Loucy (cell line): ENCODE measurements around the gene BTBD3.

Experiments
- H2AFZ ChIP-seq: fragments of 200-600 bp; sonication (generic); 2 replicates; pipeline ENCODE4 v1.6.0; 2016; ENCODE audit warnings: antibody characterized with exemption, mild to moderate bottlenecking, low read length, moderate library complexity
- H3F3A ChIP-seq: fragments of 200-600 bp; 2 replicates; pipeline ENCODE4 v1.6.0; 2016; ENCODE audit warnings: antibody characterized with exemption, low read depth, mild to moderate bottlenecking
- H3K27me3 ChIP-seq: fragments of 200-600 bp; sonication (generic); 2 replicates; pipeline ENCODE4 v1.6.1; 2014; ENCODE audit warnings: low read length, mild to moderate bottlenecking; ENCODE audit not compliant: insufficient read depth, poor library complexity, severe bottlenecking
- H3K36me3 ChIP-seq: fragments of 200-600 bp; sonication (generic); 2 replicates; pipeline ENCODE4 v1.6.1; 2016; ENCODE audit warnings: low read length; ENCODE audit not compliant: insufficient read depth
- H3K4me1 ChIP-seq: fragments of 200-600 bp; sonication (generic); 2 replicates; pipeline ENCODE4 v1.5.1; 2014; ENCODE audit warnings: low read length, mild to moderate bottlenecking; ENCODE audit not compliant: insufficient read depth, poor library complexity, severe bottlenecking
- H3K4me2 ChIP-seq: fragments of 200-600 bp; sonication (generic); 2 replicates; pipeline ENCODE4 v1.6.0; 2014; ENCODE audit warnings: antibody characterized with exemption, low read length, low read depth, mild to moderate bottlenecking; ENCODE audit not compliant: poor library complexity, severe bottlenecking
- H3K4me3 ChIP-seq: fragments of 200-600 bp; sonication (generic); 2 replicates; pipeline ENCODE4 v1.5.1; 2014; ENCODE audit warnings: low read length, mild to moderate bottlenecking, mixed read lengths; ENCODE audit not compliant: poor library complexity, severe bottlenecking
- H3K79me2 ChIP-seq: fragments of 200-600 bp; sonication (generic); 2 replicates; pipeline ENCODE4 v1.6.1; 2014; ENCODE audit warnings: low read length; ENCODE audit not compliant: insufficient read depth
- H3K9ac ChIP-seq: fragments of 200-600 bp; sonication (generic); 2 replicates; pipeline ENCODE4 v1.6.0; 2014; ENCODE audit warnings: mild to moderate bottlenecking, low read depth, low read length, moderate library complexity; ENCODE audit not compliant: poor library complexity, severe bottlenecking
- H3K9me2 ChIP-seq: fragments of 200-600 bp; sonication (generic); replicated peaks from 2 replicates; pipeline ENCODE4 v1.6.1; 2016; ENCODE audit warnings: low read depth, low read length, mixed read lengths
- H3K9me3 ChIP-seq: fragments of 200-600 bp; sonication (generic); 2 replicates; pipeline ENCODE4 v1.6.1; 2014; ENCODE audit warnings: mild to moderate bottlenecking, antibody characterized with exemption, low read length, low read depth; ENCODE audit not compliant: insufficient read depth
- H4K20me1 ChIP-seq: fragments of 200-600 bp; sonication (generic); 2 replicates; pipeline ENCODE4 v1.6.0; 2014; ENCODE audit warnings: antibody characterized with exemption, low read length, mild to moderate bottlenecking; ENCODE audit not compliant: insufficient read depth, poor library complexity, severe bottlenecking
- CTCF ChIP-seq: fragments of 200-600 bp; sonication (generic); conservative IDR thresholded peaks from 2 replicates; pipeline ENCODE4 v1.5.1; 2014; ENCODE audit warnings: mild to moderate bottlenecking, antibody characterized with exemption, low read length
- EZH2phosphoT487 ChIP-seq: fragments of 200-600 bp; IDR thresholded peaks from 2 replicates; pipeline ENCODE4 v1.6.1; 2018; ENCODE audit warnings: antibody characterized with exemption, mild to moderate bottlenecking, moderate library complexity, borderline replicate concordance

Gene BTBD3

DNA sequence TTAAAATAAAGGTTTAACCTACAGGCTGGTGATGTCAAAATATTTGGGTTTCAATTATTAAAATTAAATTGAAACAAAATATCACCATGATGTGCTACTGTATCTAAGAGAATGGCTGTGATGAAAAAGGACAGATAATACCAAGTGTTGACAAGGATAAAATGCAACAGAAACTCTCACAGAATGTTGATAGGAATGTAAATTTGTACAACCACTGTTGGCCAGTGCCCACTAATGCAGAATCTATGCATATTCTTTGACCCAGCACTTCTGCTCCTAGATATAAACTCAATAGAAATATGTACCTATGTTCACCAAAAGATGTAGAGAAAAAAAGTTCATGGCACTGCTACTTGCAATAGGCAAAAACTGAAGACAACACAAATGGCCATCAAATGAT is 41.1 kb upstream of the BTBD3 start:
- no peaks in the 10 kb centered on the region for H3K79me2 ChIP-seq
- no peaks in the 10 kb centered on the region for H3K9me3 ChIP-seq
- H4K20me1 ChIP-seq, result no peaks in the 10 kb centered on the region
- H3K9ac ChIP-seq, result no peak overlapping the region
- no peaks in the 10 kb centered on the region for H3F3A ChIP-seq
- no peaks in the 10 kb centered on the region for H3K27me3 ChIP-seq
- no peak overlapping the region for H3K4me2 ChIP-seq
- TF ChIP-seq CTCF, result no peak
- no peak for TF ChIP-seq EZH2phosphoT487
- no peak overlapping the region for H2AFZ ChIP-seq
- no peaks in the 10 kb centered on the region for H3K4me1 ChIP-seq
- no peaks in the 10 kb centered on the region for H3K36me3 ChIP-seq
- no peak overlapping the region for H3K4me3 ChIP-seq
- H3K9me2 ChIP-seq, result no peaks in the 10 kb centered on the region

GRCh38 chr20:11880680-11881079 is 37.0 kb upstream of the BTBD3 start:
- Histone ChIP-seq H3K9me2 (no peaks in the 10 kb centered on the region), H3K27me3 (no peaks in the 10 kb centered on the region), H3K79me2 (no peaks in the 10 kb centered on the region)

DNA sequence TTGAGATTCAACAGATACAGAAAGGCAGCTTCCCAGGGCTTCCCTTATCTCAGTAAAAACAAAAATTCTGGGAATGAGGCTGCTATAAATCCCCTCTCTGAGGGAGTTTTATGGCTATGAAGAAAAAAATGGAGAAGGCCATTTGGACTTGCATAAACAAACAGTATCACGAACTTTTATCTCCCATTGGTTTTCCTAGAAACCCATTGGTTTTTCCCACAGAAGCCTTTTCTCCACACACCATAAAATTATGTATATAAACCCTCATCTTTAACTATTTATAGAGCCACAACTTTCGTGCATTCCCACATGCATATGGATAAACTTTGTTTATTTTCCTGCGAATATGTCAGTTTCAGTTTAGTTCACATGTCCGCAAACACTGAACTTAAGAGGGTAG is 36.2 kb upstream of the BTBD3 start:
- Histone ChIP-seq H3K36me3 (no peaks in the 10 kb centered on the region), H3K9me2 (no peaks in the 10 kb centered on the region), H3K27me3 (no peaks in the 10 kb centered on the region), H3F3A (no peaks in the 10 kb centered on the region), H3K79me2 (no peaks in the 10 kb centered on the region), H3K4me3 (no peak overlapping the region), H4K20me1 (no peaks in the 10 kb centered on the region), H3K4me2 (no peak overlapping the region), H2AFZ (no peak overlapping the region), H3K4me1 (no peaks in the 10 kb centered on the region), H3K9me3 (no peaks in the 10 kb centered on the region), H3K9ac (no peak overlapping the region)
- TF ChIP-seq EZH2phosphoT487, result no peak
- no peak for TF ChIP-seq CTCF

More at GRCh38 chr20:11880680-11881079, 37.0 kb upstream of the BTBD3 start:
- no peaks in the 10 kb centered on the region for H3K36me3 ChIP-seq
- no peaks in the 10 kb centered on the region for H3K9me3 ChIP-seq
- TF ChIP-seq CTCF, result no peak
- no peak for TF ChIP-seq EZH2phosphoT487
- H3K9ac ChIP-seq, result no peak overlapping the region
- H2AFZ ChIP-seq, result no peak overlapping the region
- no peaks in the 10 kb centered on the region for H3K4me1 ChIP-seq
- H3F3A ChIP-seq, result no peaks in the 10 kb centered on the region
- H3K4me2 ChIP-seq, result no peak overlapping the region
- no peaks in the 10 kb centered on the region for H4K20me1 ChIP-seq
- no peak overlapping the region for H3K4me3 ChIP-seq
